ENCODE results near the gene KDF1. TPM values are rescaled to one million over a fixed set of nuclear protein-coding genes. Genes with fewer than 3 reads are reported as not detected.

The KDF1 gene
- total and polyA plus RNA-seq, 2 donors (not counting 3 experiments of a cell fraction or from before 2014, with no cell fraction given), result not detected

DNA sequence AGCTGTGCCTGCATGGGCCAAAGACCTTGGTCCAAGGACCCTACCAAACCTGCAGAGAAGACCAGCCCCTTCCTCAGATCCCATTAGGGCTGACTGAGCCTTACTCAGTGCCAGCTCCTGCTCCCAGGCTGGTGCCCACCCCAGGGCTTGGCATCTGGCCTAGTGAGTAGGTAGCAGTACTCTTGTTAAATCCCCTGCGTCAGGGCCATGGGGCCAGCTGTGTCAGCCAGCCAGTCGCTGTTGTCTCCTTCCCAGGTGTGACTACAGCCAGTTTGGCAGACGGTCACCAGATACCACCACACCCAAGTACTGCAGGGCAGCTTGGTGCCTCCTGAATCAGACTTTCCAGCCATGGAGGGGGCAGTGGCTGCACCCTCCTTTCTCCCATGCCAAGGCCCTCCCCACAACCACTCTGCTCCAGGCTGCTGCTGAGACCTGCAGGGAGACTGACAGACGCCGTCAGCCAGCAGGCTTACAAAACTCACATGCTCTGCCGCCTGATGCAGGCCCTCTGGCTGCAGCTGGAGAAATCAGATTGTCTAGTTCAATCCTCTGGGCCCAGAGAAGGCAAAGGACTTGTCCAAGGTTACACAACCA is 49.4 kb upstream of the KDF1 start:
- Histone ChIP-seq H3K27ac (ENCODE audit: insufficient read depth, low read depth, low read length) (no peak overlapping the region), H4K20me1 (replicated peaks; ENCODE audit: control insufficient read depth, extremely low read depth, insufficient read depth, low read length) (no peaks in the 10 kb centered on the region), H3K9me3 (replicated peaks; ENCODE audit: control insufficient read depth, insufficient read depth, low read length) (no peaks in the 10 kb centered on the region), H3K4me2 (ENCODE audit: insufficient read depth, low read length) (no peak overlapping the region), H3K9me1 (replicated peaks; ENCODE audit: control insufficient read depth, extremely low read depth, insufficient read depth, low read length) (no peaks in the 10 kb centered on the region), H2AFZ (ENCODE audit: low read depth, low read length) (no peak overlapping the region), H3K27me3 (ENCODE audit: control insufficient read depth in 2 of 2, insufficient read depth in 2 of 2, low read length in 2 of 2) (no peaks in the 10 kb centered on the region), H3K4me1 (ENCODE audit: control insufficient read depth, extremely low read depth, insufficient read depth, low read length) (peaks cover 8% of the 10 kb centered on the region), H3K36me3 (ENCODE audit: control insufficient read depth in 2 of 2, extremely low read depth in 1 of 2, insufficient read depth in 2 of 2, low read length in 2 of 2) (no peaks in the 10 kb centered on the region), H3K9ac (replicated peaks; ENCODE audit: extremely low read depth, insufficient read depth, low read length) (no peak overlapping the region), H3K4me3 (replicated peaks in 1 of 3; ENCODE audit: insufficient read depth in 1 of 3, low read depth in 1 of 3, low read length in 3 of 3) (no peak overlapping the region), H3K79me2 (ENCODE audit: control insufficient read depth, insufficient read depth, low read length) (no peaks in the 10 kb centered on the region)
- DNase-seq (ENCODE audit: low read depth, low spot score) (no peak), FAIRE-seq (no peak)
- dilution Hi-C loops (cut with MboI; ENCODE audit: extremely low pct_ligation_motif_present, low sequenced_read_pairs), result no loop called here
- TF ChIP-seq MYC (IDR thresholded peaks at IDR 0.05; ENCODE audit: low read depth, low read length) (no peak), POLR2AphosphoS5 (IDR thresholded peaks at IDR 0.05; ENCODE audit: insufficient read depth, low read depth, low read length) (no peak), FOS (IDR thresholded peaks at IDR 0.05; ENCODE audit: borderline replicate concordance, insufficient read depth, low read length) (no peak), JUN (IDR thresholded peaks at IDR 0.05; ENCODE audit: borderline replicate concordance, insufficient read depth, insufficient read length, low read depth) (no peak), EZH2 (IDR thresholded peaks at IDR 0.05; ENCODE audit: borderline replicate concordance, low read depth, low read length, severe bottlenecking) (no peak), GATA2 (IDR thresholded peaks at IDR 0.05; ENCODE audit: insufficient read depth, insufficient read length, low read depth, low read length) (no peak), POLR2A (IDR thresholded peaks at IDR 0.05; ENCODE audit: low read depth, low read length) (no peak)
- TF ChIP-seq, protein P1, sequence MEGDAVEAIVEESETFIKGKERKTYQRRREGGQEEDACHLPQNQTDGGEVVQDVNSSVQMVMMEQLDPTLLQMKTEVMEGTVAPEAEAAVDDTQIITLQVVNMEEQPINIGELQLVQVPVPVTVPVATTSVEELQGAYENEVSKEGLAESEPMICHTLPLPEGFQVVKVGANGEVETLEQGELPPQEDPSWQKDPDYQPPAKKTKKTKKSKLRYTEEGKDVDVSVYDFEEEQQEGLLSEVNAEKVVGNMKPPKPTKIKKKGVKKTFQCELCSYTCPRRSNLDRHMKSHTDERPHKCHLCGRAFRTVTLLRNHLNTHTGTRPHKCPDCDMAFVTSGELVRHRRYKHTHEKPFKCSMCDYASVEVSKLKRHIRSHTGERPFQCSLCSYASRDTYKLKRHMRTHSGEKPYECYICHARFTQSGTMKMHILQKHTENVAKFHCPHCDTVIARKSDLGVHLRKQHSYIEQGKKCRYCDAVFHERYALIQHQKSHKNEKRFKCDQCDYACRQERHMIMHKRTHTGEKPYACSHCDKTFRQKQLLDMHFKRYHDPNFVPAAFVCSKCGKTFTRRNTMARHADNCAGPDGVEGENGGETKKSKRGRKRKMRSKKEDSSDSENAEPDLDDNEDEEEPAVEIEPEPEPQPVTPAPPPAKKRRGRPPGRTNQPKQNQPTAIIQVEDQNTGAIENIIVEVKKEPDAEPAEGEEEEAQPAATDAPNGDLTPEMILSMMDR (IDR thresholded peaks at IDR 0.05; ENCODE audit: extremely low read depth in 1 of 2, insufficient read depth in 1 of 2, low read depth in 1 of 2, low read length in 2 of 2), result no peak
- TF ChIP-seq, protein P2, sequence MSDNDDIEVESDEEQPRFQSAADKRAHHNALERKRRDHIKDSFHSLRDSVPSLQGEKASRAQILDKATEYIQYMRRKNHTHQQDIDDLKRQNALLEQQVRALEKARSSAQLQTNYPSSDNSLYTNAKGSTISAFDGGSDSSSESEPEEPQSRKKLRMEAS (IDR thresholded peaks at IDR 0.05; ENCODE audit: insufficient read depth, insufficient read length), result no peak
- intact Hi-C loops (cut with micrococcal nuclease), result no loop called here
- ChIA-PET CTCF (interaction anchor here (0.8 to 2.9 kb wide), 4 partner anchors 9 to 87 kb away, joined by 3 to 25 read pairs (median 4); no protein-coding TSS in a partner anchor), POLR2A (no interaction called here)
- BruUV-seq (replicated peaks), result no TSS peak

All from endothelial cell of umbilical vein (primary cell).